ENCODE results near the gene CASK. TPM values are rescaled to one million over a fixed set of nuclear protein-coding genes. Genes with fewer than 3 reads are reported as not detected.

CASK gene
- total RNA-seq, 1 experiment from 2014 or later = 33.5 TPM

DNA sequence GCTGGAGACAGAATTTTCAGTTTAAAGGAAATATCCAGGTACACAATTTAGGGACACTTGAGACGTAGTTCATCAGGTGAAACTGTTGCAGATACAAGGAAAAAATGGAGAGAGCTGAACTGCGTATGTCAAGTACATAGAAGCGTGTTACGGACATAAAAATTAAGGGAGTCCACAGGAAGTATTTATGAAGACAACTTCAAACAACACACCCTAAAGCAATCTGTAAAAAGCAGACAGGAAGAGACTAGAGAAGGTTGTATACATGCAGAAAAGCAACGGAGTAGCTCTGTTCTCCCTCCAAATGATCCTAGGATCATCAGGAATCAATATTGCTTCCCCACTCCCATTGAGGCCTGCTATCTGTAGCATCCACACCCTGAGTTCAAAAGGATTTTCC lies 5.8 kb downstream of the CASK start:
- H3K27ac ChIP-seq (ENCODE audit: low read length) = no peak overlapping the region
- POLR2A ChIA-PET = no interaction called here

DNA sequence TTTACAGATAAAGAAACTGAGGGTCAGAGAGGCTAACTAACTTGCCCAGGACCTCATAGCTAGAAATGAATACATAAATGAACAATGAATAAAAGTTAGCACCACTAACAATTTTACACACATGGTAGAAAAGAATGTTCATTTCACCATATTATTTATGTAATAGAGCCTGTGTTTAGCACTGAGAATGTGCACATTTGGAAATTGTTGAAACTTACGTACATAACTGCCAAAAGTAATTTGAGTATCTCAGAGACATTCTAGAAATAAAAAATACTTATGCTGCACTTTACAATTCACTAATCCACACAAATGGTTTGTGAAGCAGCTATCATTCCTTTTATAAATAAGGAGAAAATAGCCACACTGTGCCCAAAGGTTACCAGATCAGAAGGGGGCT lies 9.9 kb downstream of the CASK start:
- in situ Hi-C loops (cut with HindIII; ENCODE audit: low pct_unique_long_range_greater_than_20kb, low sequenced_read_pairs) = no loop called here
- no peaks in the 10 kb centered on the region for H3K9me3 ChIP-seq (ENCODE audit: control insufficient read depth, insufficient read depth, low read depth, low read length)
- intact Hi-C loops (cut with micrococcal nuclease; ENCODE audit: unreplicated experiment) = no loop called here
- POLR2A ChIA-PET = no interaction called here
- no peaks in the 10 kb centered on the region for H3K4me1 ChIP-seq (ENCODE audit: control insufficient read depth, insufficient read depth, low read length)
- ATAC-seq = no peak
- H3K4me3 ChIP-seq (ENCODE audit: low read depth in 2 of 2, low read length in 2 of 2) = no peak overlapping the region
- CTCF ChIA-PET = no interaction called here
- no peak for TF ChIP-seq TCF7L2 (IDR thresholded peaks at IDR 0.05; ENCODE audit: low read depth, low read length)
- TF ChIP-seq SIN3A (IDR thresholded peaks at IDR 0.05; ENCODE audit: borderline replicate concordance, insufficient read depth, low read depth, low read length) = no peak
- TF ChIP-seq POLR2AphosphoS5 (IDR thresholded peaks at IDR 0.05; ENCODE audit: low read depth, low read length) = no peak
- no peak for TF ChIP-seq CTCF (IDR thresholded peaks at IDR 0.05)
- TF ChIP-seq, protein P1, sequence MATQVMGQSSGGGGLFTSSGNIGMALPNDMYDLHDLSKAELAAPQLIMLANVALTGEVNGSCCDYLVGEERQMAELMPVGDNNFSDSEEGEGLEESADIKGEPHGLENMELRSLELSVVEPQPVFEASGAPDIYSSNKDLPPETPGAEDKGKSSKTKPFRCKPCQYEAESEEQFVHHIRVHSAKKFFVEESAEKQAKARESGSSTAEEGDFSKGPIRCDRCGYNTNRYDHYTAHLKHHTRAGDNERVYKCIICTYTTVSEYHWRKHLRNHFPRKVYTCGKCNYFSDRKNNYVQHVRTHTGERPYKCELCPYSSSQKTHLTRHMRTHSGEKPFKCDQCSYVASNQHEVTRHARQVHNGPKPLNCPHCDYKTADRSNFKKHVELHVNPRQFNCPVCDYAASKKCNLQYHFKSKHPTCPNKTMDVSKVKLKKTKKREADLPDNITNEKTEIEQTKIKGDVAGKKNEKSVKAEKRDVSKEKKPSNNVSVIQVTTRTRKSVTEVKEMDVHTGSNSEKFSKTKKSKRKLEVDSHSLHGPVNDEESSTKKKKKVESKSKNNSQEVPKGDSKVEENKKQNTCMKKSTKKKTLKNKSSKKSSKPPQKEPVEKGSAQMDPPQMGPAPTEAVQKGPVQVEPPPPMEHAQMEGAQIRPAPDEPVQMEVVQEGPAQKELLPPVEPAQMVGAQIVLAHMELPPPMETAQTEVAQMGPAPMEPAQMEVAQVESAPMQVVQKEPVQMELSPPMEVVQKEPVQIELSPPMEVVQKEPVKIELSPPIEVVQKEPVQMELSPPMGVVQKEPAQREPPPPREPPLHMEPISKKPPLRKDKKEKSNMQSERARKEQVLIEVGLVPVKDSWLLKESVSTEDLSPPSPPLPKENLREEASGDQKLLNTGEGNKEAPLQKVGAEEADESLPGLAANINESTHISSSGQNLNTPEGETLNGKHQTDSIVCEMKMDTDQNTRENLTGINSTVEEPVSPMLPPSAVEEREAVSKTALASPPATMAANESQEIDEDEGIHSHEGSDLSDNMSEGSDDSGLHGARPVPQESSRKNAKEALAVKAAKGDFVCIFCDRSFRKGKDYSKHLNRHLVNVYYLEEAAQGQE (IDR thresholded peaks at IDR 0.05; ENCODE audit: insufficient read depth in 1 of 2, low read depth in 2 of 2, low read length in 1 of 2) = no peak
- H3K27ac ChIP-seq (ENCODE audit: low read length) = no peak overlapping the region
- no peak for DNase-seq (ENCODE audit: low read depth, low spot score)
- H3K27me3 ChIP-seq (ENCODE audit: control insufficient read depth, insufficient read depth, low read length) = no peaks in the 10 kb centered on the region
- no TSS peak for BruUV-seq (replicated peaks)
- H3K36me3 ChIP-seq (ENCODE audit: control insufficient read depth, insufficient read depth, low read length) = no peaks in the 10 kb centered on the region

More for the DNA sequence above, 5.8 kb downstream of the CASK start:
- no peaks in the 10 kb centered on the region for H3K36me3 ChIP-seq (ENCODE audit: control insufficient read depth, insufficient read depth, low read length)
- no peak overlapping the region for H3K4me3 ChIP-seq (ENCODE audit: low read depth in 2 of 2, low read length in 2 of 2)
- CTCF ChIA-PET = no interaction called here
- no peaks in the 10 kb centered on the region for H3K27me3 ChIP-seq (ENCODE audit: control insufficient read depth, insufficient read depth, low read length)
- no peaks in the 10 kb centered on the region; the same call in 1 of the 2 replicates for H3K4me1 ChIP-seq (ENCODE audit: control insufficient read depth, insufficient read depth, low read length)
- in situ Hi-C loops (cut with HindIII; ENCODE audit: low pct_unique_long_range_greater_than_20kb, low sequenced_read_pairs) (no loop called here), intact Hi-C loops (cut with micrococcal nuclease; ENCODE audit: unreplicated experiment) (no loop called here)
- TF ChIP-seq, protein P1 (IDR thresholded peaks at IDR 0.05; ENCODE audit: insufficient read depth in 1 of 2, low read depth in 2 of 2, low read length in 1 of 2) = no peak
- no peak for TF ChIP-seq SIN3A (IDR thresholded peaks at IDR 0.05; ENCODE audit: borderline replicate concordance, insufficient read depth, low read depth, low read length)
- no peak for TF ChIP-seq POLR2AphosphoS5 (IDR thresholded peaks at IDR 0.05; ENCODE audit: low read depth, low read length)
- no peak for TF ChIP-seq CTCF (IDR thresholded peaks at IDR 0.05)
- no TSS peak for BruUV-seq (replicated peaks)
- no peaks in the 10 kb centered on the region for H3K9me3 ChIP-seq (ENCODE audit: control insufficient read depth, insufficient read depth, low read depth, low read length)
- ATAC-seq (no peak), DNase-seq (ENCODE audit: low read depth, low spot score) (no peak)

Measured in Panc1 (cell line).